Hindlimb muscle (tissue), 1 donor: ENCODE measurements around the gene CENPV. TPM values are rescaled to one million over a fixed set of nuclear protein-coding genes. Genes with fewer than 3 reads are reported as not detected.
"Not testable (repeated sequence)": the region's sequence is repeated elsewhere in the genome, so short reads cannot be mapped to it uniquely, and the experiment has no call there.

ENCODE experiments used
- DNase-seq: peaks from one replicate; pipeline ENCODE4 v3.0.0-alpha.2; 2013
- polyA plus RNA-seq: library from polyadenylated mRNA; unstranded; fragments of 120-200 nt; gene quantifications from one replicate; pipeline ENCODE4 v1.2.1, GENCODE V29; 2013; ENCODE audit not compliant: insufficient read length

Gene CENPV
- polyA plus RNA-seq: 42.6 TPM

GRCh38 chr17:16353317-16354174 is at the start of gene CENPV:
CENPV (minus strand) TSS chr17:16353469; CDS start chr17:16353436, 33 bp downstream.
- peak; percentile 49 for DNase-seq

- DNase-seq: no peak
Observed at GRCh38 chr17:16398270-16399267, 45.3 kb upstream of the CENPV start.

GRCh38 chr17:16396693-16397092 is 43.4 kb upstream of the CENPV start:
- not testable (repeated sequence) for DNase-seq

GRCh38 chr17:16395887-16396286 is 42.6 kb upstream of the CENPV start:
- not testable (repeated sequence) for DNase-seq

- DNase-seq: not testable (repeated sequence)
Observed at GRCh38 chr17:16392491-16392890, 39.2 kb upstream of the CENPV start.

GRCh38 chr17:16391451-16391850 is 38.2 kb upstream of the CENPV start:
- no peak for DNase-seq

GRCh38 chr17:16386126-16386507 is 32.8 kb upstream of the CENPV start:
- not testable (repeated sequence) for DNase-seq

- DNase-seq: no peak
Observed at GRCh38 chr17:16384557-16384956, 31.3 kb upstream of the CENPV start.

- DNase-seq: no peak
Observed at GRCh38 chr17:16383772-16384287, 30.6 kb upstream of the CENPV start.

- no peak for DNase-seq
Observed at GRCh38 chr17:16383216-16383615, 29.9 kb upstream of the CENPV start.

GRCh38 chr17:16381496-16381820 is 28.2 kb upstream of the CENPV start:
- DNase-seq: peak; percentile 26

- DNase-seq: peak; percentile 97
Observed at GRCh38 chr17:16380640-16381495, 27.6 kb upstream of the CENPV start, which contains the start of gene UBB. UBB (plus strand) TSS chr17:16381091; CDS start chr17:16381908, 817 bp downstream.

- no peak for DNase-seq
Observed at GRCh38 chr17:16379654-16380053, 26.4 kb upstream of the CENPV start.

- no peak for DNase-seq
Observed at GRCh38 chr17:16378636-16379282, 25.5 kb upstream of the CENPV start.

GRCh38 chr17:16377941-16378341 is 24.7 kb upstream of the CENPV start:
- DNase-seq: no peak

GRCh38 chr17:16374146-16374938 is 21.1 kb upstream of the CENPV start:
- DNase-seq: no peak

GRCh38 chr17:16371742-16372141 is 18.5 kb upstream of the CENPV start:
- DNase-seq: no peak

GRCh38 chr17:16364625-16365024 is 11.4 kb upstream of the CENPV start:
- DNase-seq: no peak

GRCh38 chr17:16363749-16364536 is 10.7 kb upstream of the CENPV start:
- peak; percentile 46 for DNase-seq

GRCh38 chr17:16361874-16362273 is 8.6 kb upstream of the CENPV start:
- no peak for DNase-seq
